D721Med (cell line): ENCODE data around the gene CASTOR1.
"Not testable (repeated sequence)": the region's sequence is repeated elsewhere in the genome, so short reads cannot be mapped to it uniquely, and the experiment has no call there.

ENCODE experiments used
- DNase-seq: peaks from one replicate; pipeline ENCODE4 v3.0.0; 2011; ENCODE audit warnings: low spot score; ENCODE audit not compliant: insufficient read length
- FAIRE-seq: peaks from 2 replicates; lab custom pipeline; 2011; peaks lifted over from hg19 to GRCh38; lab: Jason Lieb, UNC
- CTCF ChIP-seq: IDR thresholded peaks from 2 replicates; pipeline ENCODE4 v1.5.1; 2012; ENCODE audit warnings: mild to moderate bottlenecking, control low read depth; ENCODE audit not compliant: insufficient read depth; ENCODE audit errors: missing control alignments

CASTOR1 gene

DNA sequence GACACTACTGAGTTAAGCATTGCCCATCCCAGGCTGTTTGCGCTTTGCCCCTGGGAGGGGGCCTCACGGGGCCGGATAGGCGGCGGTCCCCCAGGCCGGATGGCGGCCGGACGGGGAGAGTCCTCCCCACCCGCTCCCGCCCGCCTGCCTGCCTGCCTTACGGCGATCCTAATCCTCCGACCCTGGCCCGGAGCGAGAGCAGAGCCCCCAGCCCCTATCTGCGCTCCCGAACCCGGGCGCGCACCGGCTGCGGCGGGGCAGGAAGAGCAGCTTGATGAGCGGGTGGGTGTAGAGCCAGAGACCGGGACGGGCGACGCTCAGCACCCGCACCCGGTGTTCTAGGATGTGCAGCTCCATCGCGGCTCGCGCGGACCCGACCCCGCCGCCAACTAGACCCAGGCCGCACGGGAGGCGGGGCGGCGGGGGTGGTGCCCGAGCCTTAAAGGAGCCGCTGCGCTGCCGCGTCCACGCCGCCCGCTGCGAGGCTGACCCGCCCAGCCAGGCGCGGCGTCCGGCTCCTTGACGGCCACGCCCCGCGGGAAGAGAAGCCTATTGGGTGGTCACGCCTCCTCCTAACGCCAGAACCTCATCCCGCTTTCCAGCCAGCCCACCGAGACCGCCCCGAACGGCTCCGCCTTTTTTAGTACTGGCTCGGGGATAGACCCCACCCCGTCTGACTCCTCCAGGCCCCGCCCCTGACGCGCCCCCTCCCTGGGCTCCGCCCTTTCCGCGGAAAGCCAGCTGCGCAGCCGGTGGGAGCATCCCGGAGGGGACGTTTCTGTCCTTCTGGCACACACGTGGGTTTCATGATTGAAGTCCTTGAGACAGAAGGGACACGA lies at the start of gene CASTOR1:
TSS of gene CASTOR1 (minus strand) at position 365 of the 839 bp plus-strand sequence. CDS start at position 357, 8 bp downstream.
- DNase-seq (peak; percentile 94), FAIRE-seq (no peak)
- no peak for TF ChIP-seq CTCF

DNA sequence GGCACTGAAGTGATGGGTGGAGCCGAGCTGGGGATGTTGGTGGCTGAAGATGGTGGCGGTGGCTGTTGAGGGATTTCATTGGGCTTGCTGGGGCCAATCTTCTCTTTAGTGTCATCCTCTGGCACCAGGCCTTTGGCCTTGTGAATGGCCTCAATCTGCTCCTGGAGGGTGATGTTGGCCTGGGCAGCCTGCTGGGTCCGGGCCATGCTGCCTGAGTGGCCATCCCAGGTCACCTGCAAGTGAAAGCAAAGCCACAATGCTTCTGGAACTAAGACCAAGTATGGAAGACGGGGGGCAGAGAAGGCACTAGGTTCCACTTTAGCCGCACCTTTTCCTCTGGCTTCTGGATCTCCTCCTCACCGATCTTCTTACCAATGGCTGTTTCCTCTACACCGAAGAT lies 49.5 kb upstream of the CASTOR1 start:
- FAIRE-seq (no peak), DNase-seq (no peak)
- TF ChIP-seq CTCF, result no peak

GRCh38 chr22:30338341-30338740 lies 49.0 kb upstream of the CASTOR1 start:
- not testable (repeated sequence) for FAIRE-seq, DNase-seq

DNA sequence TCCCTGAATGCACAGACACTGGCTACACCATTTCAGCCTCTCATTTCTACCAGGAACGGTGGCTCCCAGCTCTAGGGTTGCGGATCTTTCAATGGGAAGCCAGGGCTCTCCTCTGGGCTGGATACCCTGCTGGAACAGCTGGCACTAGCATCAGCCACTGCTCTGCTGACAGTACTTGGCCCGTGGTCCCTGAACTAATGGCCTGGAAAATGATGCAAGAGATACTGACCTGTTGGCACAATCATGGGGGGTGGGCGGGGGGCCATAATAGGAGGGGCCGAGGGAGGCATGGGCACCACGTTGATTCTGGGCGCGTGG lies 48.1 kb upstream of the CASTOR1 start:
- TF ChIP-seq CTCF, result no peak
- DNase-seq, result no peak
- no peak for FAIRE-seq

DNA sequence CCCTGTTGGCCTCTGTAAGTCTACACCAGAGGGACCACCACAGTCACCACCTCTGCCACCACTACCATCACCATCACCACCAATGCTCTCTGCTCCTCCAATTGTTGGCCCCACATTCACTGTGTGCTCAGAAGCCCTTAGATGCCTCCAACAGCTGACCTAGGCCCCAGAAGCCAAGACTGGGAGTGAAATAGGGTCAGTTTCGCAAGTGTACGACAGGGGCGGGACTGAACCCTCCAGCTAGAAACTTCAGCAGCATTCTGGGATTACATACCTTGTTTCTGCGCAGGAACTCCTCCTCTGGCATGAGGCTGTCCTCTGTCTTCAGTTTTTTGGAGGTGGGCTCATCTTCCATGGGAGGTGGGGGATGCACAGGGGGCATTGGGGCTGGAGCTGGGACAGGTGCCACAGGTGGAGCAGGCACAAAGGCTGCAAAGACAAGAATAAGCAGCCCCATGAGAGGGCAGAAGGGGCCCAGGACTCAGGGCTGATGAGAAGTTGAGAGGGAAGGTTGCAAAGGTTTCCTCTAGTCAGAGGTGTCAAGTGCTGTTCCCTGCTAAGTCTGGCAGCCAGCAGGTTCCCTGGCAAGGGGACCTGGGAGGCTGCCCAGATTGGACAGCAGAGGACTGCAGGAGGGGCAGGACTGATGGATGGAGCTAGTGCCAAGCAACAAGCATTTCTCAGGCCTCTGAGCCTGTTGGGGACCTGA lies 47.6 kb upstream of the CASTOR1 start:
- FAIRE-seq, result no peak
- DNase-seq, result no peak
- TF ChIP-seq CTCF, result no peak

DNA sequence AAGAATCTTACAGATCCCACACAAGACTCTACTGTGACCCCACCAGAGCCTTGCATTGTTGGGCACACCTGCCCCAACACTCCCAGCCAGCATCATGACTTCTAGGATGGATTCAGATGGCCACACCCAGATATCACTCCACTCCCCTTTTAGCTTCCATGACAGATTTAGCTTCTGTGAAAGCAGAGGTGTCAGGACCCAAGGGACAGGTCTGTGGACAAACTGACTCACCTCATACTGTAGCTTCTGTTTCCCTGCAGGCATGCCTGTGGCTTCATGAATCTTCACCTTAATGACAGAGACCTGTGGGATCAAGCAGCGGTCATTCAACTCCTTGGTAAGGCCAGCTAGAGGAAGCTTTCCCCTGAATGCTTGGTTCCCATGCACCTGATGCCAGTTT lies 45.9 kb upstream of the CASTOR1 start:
- TF ChIP-seq CTCF, result no peak
- FAIRE-seq (no peak), DNase-seq (no peak)

- FAIRE-seq, result no peak
- TF ChIP-seq CTCF, result no peak
- no peak for DNase-seq
These were observed 45.3 kb upstream of the CASTOR1 start for GRCh38 chr22:30334646-30335045.
